ENCODE data around the gene ZDHHC14. TPM values are rescaled to one million over a fixed set of nuclear protein-coding genes. Genes with fewer than 3 reads are reported as not detected.

Gene ZDHHC14
- total RNA-seq, 1 donor from 2014 or later = 5.1 TPM

GRCh38 chr6:157556144-157556645 is 175.2 kb downstream of the ZDHHC14 start:
- Mint-ChIP-seq H3K27me3 (ENCODE audit: unreplicated experiment) (peaks cover 2% of the 10 kb centered on the region), H3K4me3 (ENCODE audit: unreplicated experiment) (no peak overlapping the region), H3K27ac (ENCODE audit: unreplicated experiment) (no peak overlapping the region), H3K36me3 (ENCODE audit: unreplicated experiment) (no peaks in the 10 kb centered on the region), H3K4me1 (ENCODE audit: low read depth, unreplicated experiment) (peaks cover 11% of the 10 kb centered on the region), H3K9me3 (ENCODE audit: unreplicated experiment) (no peaks in the 10 kb centered on the region)
- no peak for DNase-seq
- TF ChIP-seq, protein P1, sequence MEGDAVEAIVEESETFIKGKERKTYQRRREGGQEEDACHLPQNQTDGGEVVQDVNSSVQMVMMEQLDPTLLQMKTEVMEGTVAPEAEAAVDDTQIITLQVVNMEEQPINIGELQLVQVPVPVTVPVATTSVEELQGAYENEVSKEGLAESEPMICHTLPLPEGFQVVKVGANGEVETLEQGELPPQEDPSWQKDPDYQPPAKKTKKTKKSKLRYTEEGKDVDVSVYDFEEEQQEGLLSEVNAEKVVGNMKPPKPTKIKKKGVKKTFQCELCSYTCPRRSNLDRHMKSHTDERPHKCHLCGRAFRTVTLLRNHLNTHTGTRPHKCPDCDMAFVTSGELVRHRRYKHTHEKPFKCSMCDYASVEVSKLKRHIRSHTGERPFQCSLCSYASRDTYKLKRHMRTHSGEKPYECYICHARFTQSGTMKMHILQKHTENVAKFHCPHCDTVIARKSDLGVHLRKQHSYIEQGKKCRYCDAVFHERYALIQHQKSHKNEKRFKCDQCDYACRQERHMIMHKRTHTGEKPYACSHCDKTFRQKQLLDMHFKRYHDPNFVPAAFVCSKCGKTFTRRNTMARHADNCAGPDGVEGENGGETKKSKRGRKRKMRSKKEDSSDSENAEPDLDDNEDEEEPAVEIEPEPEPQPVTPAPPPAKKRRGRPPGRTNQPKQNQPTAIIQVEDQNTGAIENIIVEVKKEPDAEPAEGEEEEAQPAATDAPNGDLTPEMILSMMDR (IDR thresholded peaks at IDR 0.05; ENCODE audit: partially characterized antibody, unreplicated experiment) = no peak

- no peaks in the 10 kb centered on the region for H3K9me3 Mint-ChIP-seq (ENCODE audit: unreplicated experiment)
- no peak overlapping the region for H3K27ac Mint-ChIP-seq (ENCODE audit: unreplicated experiment)
- no peak overlapping the region for H3K4me3 Mint-ChIP-seq (ENCODE audit: unreplicated experiment)
- DNase-seq = no peak
- no peaks in the 10 kb centered on the region for H3K36me3 Mint-ChIP-seq (ENCODE audit: unreplicated experiment)
- H3K4me1 Mint-ChIP-seq (ENCODE audit: low read depth, unreplicated experiment) = peaks cover 11% of the 10 kb centered on the region
- TF ChIP-seq, protein P1 (IDR thresholded peaks at IDR 0.05; ENCODE audit: partially characterized antibody, unreplicated experiment) = no peak
- H3K27me3 Mint-ChIP-seq (ENCODE audit: unreplicated experiment) = peaks cover 2% of the 10 kb centered on the region
Measured at GRCh38 chr6:157556671-157557430, 175.9 kb downstream of the ZDHHC14 start.

DNA sequence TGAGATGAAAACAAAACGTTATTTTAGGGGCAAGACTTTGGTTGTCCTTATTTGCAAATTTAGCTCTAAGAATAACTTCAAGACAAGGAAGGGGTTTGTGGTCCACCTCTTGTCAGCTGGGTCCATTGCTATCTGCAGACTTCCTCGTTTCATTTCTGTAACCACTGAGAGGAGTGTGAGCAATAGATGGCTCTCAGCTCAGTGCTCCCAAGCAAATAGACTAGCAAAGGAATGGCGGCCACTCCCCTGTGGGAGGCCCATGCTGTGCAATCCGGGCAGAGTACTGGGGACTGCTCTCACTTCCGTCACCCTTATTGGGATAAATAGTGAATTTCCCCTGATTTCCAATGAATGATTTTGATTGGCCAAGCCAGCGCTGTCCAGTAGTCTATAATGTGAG is 176.6 kb downstream of the ZDHHC14 start:
- Mint-ChIP-seq H3K4me1 (ENCODE audit: low read depth, unreplicated experiment) (peaks cover 6% of the 10 kb centered on the region), H3K36me3 (ENCODE audit: unreplicated experiment) (no peaks in the 10 kb centered on the region), H3K27me3 (ENCODE audit: unreplicated experiment) (peaks cover 2% of the 10 kb centered on the region), H3K27ac (ENCODE audit: unreplicated experiment) (no peak overlapping the region), H3K9me3 (ENCODE audit: unreplicated experiment) (no peaks in the 10 kb centered on the region), H3K4me3 (ENCODE audit: unreplicated experiment) (no peak overlapping the region)
- TF ChIP-seq, protein P1 (IDR thresholded peaks at IDR 0.05; ENCODE audit: partially characterized antibody, unreplicated experiment) = no peak
- DNase-seq = no peak

DNA sequence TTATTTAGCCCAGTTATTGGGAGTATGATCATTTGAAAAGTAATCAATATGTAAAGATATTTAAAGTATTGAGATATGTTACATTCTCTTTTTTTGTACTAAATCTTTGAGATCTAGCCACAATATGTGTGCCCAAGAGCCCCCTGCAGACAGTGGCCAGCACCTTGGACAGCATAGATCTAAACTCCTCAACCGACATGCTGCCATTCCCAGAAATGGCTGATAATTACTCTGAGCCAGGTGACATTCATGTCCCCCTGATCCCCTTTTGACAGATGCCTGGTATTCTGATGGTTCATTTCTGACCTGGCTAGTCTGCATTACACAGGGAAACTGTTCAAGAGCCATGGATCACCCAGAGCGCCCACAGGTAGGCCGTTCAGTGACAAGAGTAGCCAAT is 177.1 kb downstream of the ZDHHC14 start:
- Mint-ChIP-seq H3K9me3 (ENCODE audit: unreplicated experiment) (no peaks in the 10 kb centered on the region), H3K27ac (ENCODE audit: unreplicated experiment) (no peak overlapping the region), H3K36me3 (ENCODE audit: unreplicated experiment) (no peaks in the 10 kb centered on the region), H3K4me1 (ENCODE audit: low read depth, unreplicated experiment) (peaks cover 3% of the 10 kb centered on the region), H3K27me3 (ENCODE audit: unreplicated experiment) (peaks cover 2% of the 10 kb centered on the region), H3K4me3 (ENCODE audit: unreplicated experiment) (no peak overlapping the region)
- DNase-seq = no peak
- TF ChIP-seq, protein P1 (IDR thresholded peaks at IDR 0.05; ENCODE audit: partially characterized antibody, unreplicated experiment) = no peak

GRCh38 chr6:157558487-157559200 is 177.7 kb downstream of the ZDHHC14 start:
- H3K36me3 Mint-ChIP-seq (ENCODE audit: unreplicated experiment) = no peaks in the 10 kb centered on the region
- TF ChIP-seq, protein P1 (IDR thresholded peaks at IDR 0.05; ENCODE audit: partially characterized antibody, unreplicated experiment) = no peak
- H3K9me3 Mint-ChIP-seq (ENCODE audit: unreplicated experiment) = no peaks in the 10 kb centered on the region
- H3K4me3 Mint-ChIP-seq (ENCODE audit: unreplicated experiment) = no peak overlapping the region
- no peak for DNase-seq
- H3K27ac Mint-ChIP-seq (ENCODE audit: unreplicated experiment) = no peak overlapping the region
- peaks cover 3% of the 10 kb centered on the region for H3K4me1 Mint-ChIP-seq (ENCODE audit: low read depth, unreplicated experiment)
- H3K27me3 Mint-ChIP-seq (ENCODE audit: unreplicated experiment) = peaks cover 2% of the 10 kb centered on the region

All from glutamatergic neuron (in vitro differentiated cells).